HepG2 (cell line): ENCODE results near the gene PCOLCE2.

ENCODE experiments used
- CEBPZ ChIP-seq: IDR thresholded peaks from 2 replicates; pipeline ENCODE4 v1.6.1; 2012; ENCODE audit warnings: low read length, improper control_type of control experiment
- HBP1 ChIP-seq: IDR thresholded peaks from 2 replicates; pipeline ENCODE4 v1.6.1; 2016; ENCODE audit warnings: low read depth, control low read depth
- POLR2A ChIP-seq, 2 experiments: IDR thresholded peaks; 2 replicates each; pipeline ENCODE4 v1.6.1; 2011; ENCODE audit warnings: low read depth in 2 of 2, low read length in 2 of 2, mild to moderate bottlenecking in 1 of 2, moderate library complexity in 1 of 2; ENCODE audit not compliant: insufficient read depth in 1 of 2

- TF ChIP-seq POLR2A (IDR thresholded peaks at IDR 0.05; ENCODE audit: insufficient read depth in 1 of 2, low read depth in 2 of 2, low read length in 2 of 2) (no peak), CEBPZ (no peak), HBP1 (no peak)
Observed at GRCh38 chr3:142916605-142917004, 27.7 kb upstream of the PCOLCE2 start.
